ENCODE measurements around the gene CEMIP2.
A peak's percentile ranks its signal among the peaks of the same experiment; 100 is the strongest.

Gene CEMIP2

DNA sequence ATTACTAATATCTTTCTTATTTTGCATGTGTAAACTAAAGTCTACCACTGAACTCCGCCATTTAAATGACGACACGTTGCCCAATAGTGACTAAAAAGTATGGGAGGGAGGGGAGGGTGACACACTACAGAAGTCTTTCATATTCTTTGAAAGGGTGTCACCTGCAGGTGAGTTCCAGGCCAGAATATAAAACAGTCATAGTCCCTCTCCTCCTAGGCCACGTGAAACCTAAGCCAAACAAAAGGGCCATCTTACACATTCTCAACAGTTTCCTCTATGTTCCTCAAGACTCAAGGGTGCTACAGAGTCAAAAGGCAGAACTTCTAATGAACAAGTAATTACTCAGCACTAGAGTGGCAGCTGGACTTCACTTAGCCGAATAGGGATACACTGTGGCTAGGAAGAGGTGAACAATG, 6.4 kb downstream of the CEMIP2 start:
- Histone ChIP-seq H3K9me3 (ENCODE audit: insufficient read depth, low read depth, low read length) (no peaks in the 10 kb centered on the region), H3K36me3 (ENCODE audit: insufficient read depth, low read length) (no peaks in the 10 kb centered on the region), H3K4me3 (ENCODE audit: low read length) (no peak overlapping the region), H3K27ac (ENCODE audit: low read depth, low read length) (no peak overlapping the region), H3K9ac (ENCODE audit: low read depth, low read length) (no peak overlapping the region), H3K27me3 (ENCODE audit: insufficient read depth, low read length) (no peaks in the 10 kb centered on the region), H3K4me1 (ENCODE audit: insufficient read depth, low read length) (peaks cover 93% of the 10 kb centered on the region)
- 67% methylated on average over 3 of the region's 5 CpGs for WGBS

DNA sequence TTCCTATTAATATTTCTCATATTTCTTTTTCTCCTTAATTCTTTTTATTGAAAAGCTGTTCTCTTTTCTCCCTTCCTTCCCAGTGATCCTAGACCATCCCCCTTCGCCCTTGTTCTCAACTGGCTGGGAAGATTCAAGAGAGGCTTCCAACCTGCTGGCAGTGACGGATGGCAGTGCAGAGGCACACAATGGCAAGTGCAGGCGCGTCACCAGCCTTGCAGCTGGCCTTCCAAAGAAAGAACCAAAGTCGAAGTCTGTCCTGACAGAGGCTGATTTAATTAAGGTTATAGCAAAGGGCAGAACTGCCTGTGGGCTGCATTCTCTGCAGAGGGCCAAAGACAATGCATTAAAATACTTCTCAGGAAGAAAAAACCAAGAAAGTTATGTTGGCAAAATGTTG, 7.4 kb downstream of the CEMIP2 start:
- H3K9ac ChIP-seq (ENCODE audit: low read depth, low read length), result 0 out of 2 replicates have a peak overlapping the region, but pooled peaks have one; percentile 15
- peak overlapping the region; percentile 28 for H3K4me3 ChIP-seq (ENCODE audit: low read length)
- no peaks in the 10 kb centered on the region for H3K27me3 ChIP-seq (ENCODE audit: insufficient read depth, low read length)
- no peaks in the 10 kb centered on the region for H3K36me3 ChIP-seq (ENCODE audit: insufficient read depth, low read length)
- no peaks in the 10 kb centered on the region for H3K9me3 ChIP-seq (ENCODE audit: insufficient read depth, low read depth, low read length)
- peaks cover 95% of the 10 kb centered on the region for H3K4me1 ChIP-seq (ENCODE audit: insufficient read depth, low read length)
- H3K27ac ChIP-seq (ENCODE audit: low read depth, low read length), result peak overlapping the region; percentile 34; the same call in 1 of the 2 replicates
- WGBS, result 26% methylated on average over 5 of the region's 5 CpGs

DNA sequence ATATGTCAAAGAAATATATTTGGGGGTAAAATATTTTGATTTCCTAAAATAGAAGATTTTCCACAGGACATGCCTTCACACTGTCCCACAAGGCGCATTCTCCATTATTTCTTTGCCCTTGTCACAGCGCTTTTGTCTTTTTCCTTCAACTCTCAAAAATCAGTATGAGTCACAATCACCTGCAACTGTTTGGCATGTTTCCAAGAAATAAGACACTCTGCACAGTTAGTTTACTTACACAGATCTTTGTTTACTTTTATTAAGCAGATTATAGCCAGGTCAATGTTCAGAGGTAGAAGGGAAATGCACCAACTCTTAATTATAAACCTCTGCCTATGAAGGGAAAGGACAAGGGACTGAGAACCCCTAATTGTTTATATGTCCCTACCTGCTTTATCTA, 9.5 kb downstream of the CEMIP2 start:
- WGBS, result 46% methylated on average over 2 of the region's 2 CpGs
- H3K36me3 ChIP-seq (ENCODE audit: insufficient read depth, low read length), result no peaks in the 10 kb centered on the region
- H3K27me3 ChIP-seq (ENCODE audit: insufficient read depth, low read length), result no peaks in the 10 kb centered on the region
- H3K9ac ChIP-seq (ENCODE audit: low read depth, low read length), result peak overlapping the region; percentile 49
- H3K4me3 ChIP-seq (ENCODE audit: low read length), result peak overlapping the region; percentile 33
- H3K4me1 ChIP-seq (ENCODE audit: insufficient read depth, low read length), result peaks cover 95% of the 10 kb centered on the region
- no peaks in the 10 kb centered on the region for H3K9me3 ChIP-seq (ENCODE audit: insufficient read depth, low read depth, low read length)
- peak overlapping the region; percentile 83 for H3K27ac ChIP-seq (ENCODE audit: low read depth, low read length)

DNA sequence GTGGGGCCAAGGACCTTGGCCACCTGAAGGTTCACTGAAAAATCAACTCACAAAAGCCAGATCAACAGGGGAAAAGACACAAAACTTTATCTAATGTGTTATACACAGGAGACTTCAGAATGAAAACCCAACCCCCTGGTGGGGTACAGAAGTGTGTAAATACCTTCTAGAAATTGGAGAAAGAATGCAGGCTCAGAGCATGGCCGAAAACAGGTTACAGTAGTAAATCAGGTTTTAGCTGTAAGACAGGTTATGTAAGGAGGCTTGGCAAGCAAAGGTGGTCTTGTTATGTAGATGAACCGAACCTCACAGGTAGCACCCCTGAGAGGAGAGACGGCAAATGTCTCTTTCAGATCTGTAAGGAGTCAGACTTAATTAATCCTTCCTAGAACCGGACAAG, 10.0 kb downstream of the CEMIP2 start:
- Histone ChIP-seq H3K27me3 (ENCODE audit: insufficient read depth, low read length) (no peaks in the 10 kb centered on the region), H3K27ac (ENCODE audit: low read depth, low read length) (peak overlapping the region; percentile 83), H3K36me3 (ENCODE audit: insufficient read depth, low read length) (no peaks in the 10 kb centered on the region), H3K9me3 (ENCODE audit: insufficient read depth, low read depth, low read length) (no peaks in the 10 kb centered on the region), H3K4me3 (ENCODE audit: low read length) (peak overlapping the region; percentile 33), H3K4me1 (ENCODE audit: insufficient read depth, low read length) (peaks cover 95% of the 10 kb centered on the region), H3K9ac (ENCODE audit: low read depth, low read length) (peak overlapping the region; percentile 49; the same call in 1 of the 2 replicates)
- 14% methylated on average over 4 of the region's 4 CpGs for WGBS

DNA sequence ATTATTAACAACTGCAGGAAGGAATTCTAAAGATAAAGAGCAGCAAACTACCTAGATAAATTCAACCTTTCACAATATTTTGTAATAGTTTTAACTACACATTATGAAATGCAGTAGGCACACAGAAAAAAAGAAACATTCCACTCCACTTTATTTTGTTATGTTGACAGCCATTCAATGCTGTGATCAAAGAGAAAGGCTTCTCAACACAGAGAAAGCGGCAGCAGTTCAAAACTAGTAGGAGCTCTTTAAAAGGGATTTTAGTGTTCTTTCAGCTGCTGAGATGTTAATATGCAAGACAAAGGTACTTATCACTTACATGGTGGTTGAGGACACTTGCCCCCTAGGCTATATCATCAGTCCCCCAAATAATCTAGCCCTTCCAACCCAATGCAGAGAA, 11.6 kb downstream of the CEMIP2 start:
- Histone ChIP-seq H3K9me3 (ENCODE audit: insufficient read depth, low read depth, low read length) (no peaks in the 10 kb centered on the region), H3K9ac (ENCODE audit: low read depth, low read length) (0 out of 2 replicates have a peak overlapping the region, but pooled peaks have one; percentile 49), H3K4me1 (ENCODE audit: insufficient read depth, low read length) (peaks cover 95% of the 10 kb centered on the region), H3K27me3 (ENCODE audit: insufficient read depth, low read length) (no peaks in the 10 kb centered on the region), H3K27ac (ENCODE audit: low read depth, low read length) (peak overlapping the region; percentile 83), H3K36me3 (ENCODE audit: insufficient read depth, low read length) (no peaks in the 10 kb centered on the region), H3K4me3 (ENCODE audit: low read length) (peak overlapping the region; percentile 37)
- 10% methylated on average over 1 of the region's 1 CpG for WGBS

DNA sequence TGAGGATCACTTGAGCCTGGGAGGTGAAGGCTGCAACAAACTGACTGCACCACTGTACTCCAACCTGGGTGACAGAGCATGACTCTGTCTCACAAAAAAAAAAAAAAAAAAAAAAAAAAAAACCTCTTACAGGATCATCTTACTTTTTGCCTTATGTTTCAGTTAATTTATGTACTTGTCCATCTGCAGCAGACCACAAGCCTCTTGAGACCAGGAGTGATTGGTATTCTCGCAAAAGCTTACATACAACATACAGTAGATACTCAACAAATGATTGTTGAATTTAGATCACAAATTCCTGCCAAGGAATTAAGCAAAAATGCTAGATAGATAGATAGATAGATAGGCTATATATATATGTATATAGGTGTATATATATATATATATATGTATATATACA, 12.4 kb downstream of the CEMIP2 start:
- Histone ChIP-seq H3K9ac (ENCODE audit: low read depth, low read length) (no peak overlapping the region), H3K27me3 (ENCODE audit: insufficient read depth, low read length) (no peaks in the 10 kb centered on the region), H3K27ac (ENCODE audit: low read depth, low read length) (no peak overlapping the region), H3K36me3 (ENCODE audit: insufficient read depth, low read length) (no peaks in the 10 kb centered on the region), H3K4me1 (ENCODE audit: insufficient read depth, low read length) (peaks cover 95% of the 10 kb centered on the region), H3K4me3 (ENCODE audit: low read length) (no peak overlapping the region), H3K9me3 (ENCODE audit: insufficient read depth, low read depth, low read length) (no peaks in the 10 kb centered on the region)
- WGBS, result 88% methylated on average over 1 of the region's 1 CpG

DNA sequence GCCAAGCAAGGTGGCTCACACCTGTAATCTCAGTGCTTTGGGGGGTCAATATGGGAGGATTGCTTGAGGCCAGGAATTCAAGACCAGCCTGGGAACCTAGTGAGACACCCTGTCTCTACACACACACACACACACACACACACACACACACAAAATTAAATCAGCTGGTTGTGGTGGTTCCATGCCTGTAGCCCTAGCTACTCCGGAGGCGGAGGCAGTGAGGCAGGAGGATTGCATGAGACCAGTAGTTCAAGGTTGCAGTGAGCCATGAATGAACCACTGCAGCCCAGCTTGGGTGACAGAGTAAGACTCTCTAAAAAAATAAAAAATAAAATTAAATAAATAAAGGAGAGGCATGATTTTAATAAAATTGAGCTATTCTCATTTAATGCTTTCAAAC, 13.1 kb downstream of the CEMIP2 start:
- Histone ChIP-seq H3K9ac (ENCODE audit: low read depth, low read length) (no peak overlapping the region), H3K4me3 (ENCODE audit: low read length) (no peak overlapping the region), H3K9me3 (ENCODE audit: insufficient read depth, low read depth, low read length) (no peaks in the 10 kb centered on the region), H3K36me3 (ENCODE audit: insufficient read depth, low read length) (no peaks in the 10 kb centered on the region), H3K27ac (ENCODE audit: low read depth, low read length) (no peak overlapping the region), H3K4me1 (ENCODE audit: insufficient read depth, low read length) (peaks cover 89% of the 10 kb centered on the region), H3K27me3 (ENCODE audit: insufficient read depth, low read length) (no peaks in the 10 kb centered on the region)
- WGBS, result 95% methylated on average over 2 of the region's 2 CpGs

DNA sequence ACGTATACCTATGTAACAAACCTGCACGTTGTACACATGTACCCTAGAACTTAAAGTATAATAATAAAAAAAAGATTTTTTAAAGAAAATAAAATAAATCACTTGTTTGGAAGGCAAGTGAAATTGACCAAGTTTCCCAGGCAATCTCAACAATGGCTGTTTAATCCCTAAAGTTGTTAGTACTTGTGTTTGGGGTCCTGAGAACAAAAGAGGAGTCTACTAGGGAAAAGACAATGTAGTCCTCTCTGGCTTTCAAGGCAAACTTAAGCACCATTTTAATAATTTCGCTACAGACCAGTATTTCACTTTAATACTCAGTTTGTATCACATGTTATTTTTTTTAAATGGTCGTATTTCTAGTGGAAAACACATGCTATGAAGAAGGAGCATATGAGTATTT, 14.2 kb downstream of the CEMIP2 start:
- no peak overlapping the region for H3K4me3 ChIP-seq (ENCODE audit: low read length)
- H3K9me3 ChIP-seq (ENCODE audit: insufficient read depth, low read depth, low read length), result no peaks in the 10 kb centered on the region
- H3K9ac ChIP-seq (ENCODE audit: low read depth, low read length), result peak overlapping the region; percentile 29; the same call in 1 of the 2 replicates
- no peaks in the 10 kb centered on the region for H3K27me3 ChIP-seq (ENCODE audit: insufficient read depth, low read length)
- peaks cover 80% of the 10 kb centered on the region for H3K4me1 ChIP-seq (ENCODE audit: insufficient read depth, low read length)
- WGBS, result no CpG with 5 or more reads among the region's 4 CpGs
- peaks cover 9% of the 10 kb centered on the region for H3K36me3 ChIP-seq (ENCODE audit: insufficient read depth, low read length)
- H3K27ac ChIP-seq (ENCODE audit: low read depth, low read length), result peak overlapping the region; percentile 20

DNA sequence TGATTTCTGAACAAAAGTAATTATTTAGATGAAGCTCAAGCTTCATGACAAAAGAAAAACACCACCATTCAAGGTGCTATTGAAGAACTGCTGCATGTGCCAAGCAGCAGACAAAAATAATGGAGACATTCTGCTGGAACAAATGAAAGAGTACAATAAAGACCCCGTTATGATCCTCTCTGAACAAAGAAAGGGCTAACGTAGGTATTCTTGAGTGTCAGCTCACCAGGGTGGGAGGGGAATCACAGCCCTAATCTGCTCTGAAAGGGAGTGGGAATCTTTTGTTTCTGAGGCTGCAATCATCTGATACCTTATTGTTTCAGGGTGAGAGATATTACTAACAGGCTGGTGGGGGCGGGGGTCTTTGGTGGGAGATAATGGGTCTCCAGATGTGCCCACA, 15.4 kb downstream of the CEMIP2 start:
- H3K9ac ChIP-seq (ENCODE audit: low read depth, low read length), result no peak overlapping the region
- H3K27ac ChIP-seq (ENCODE audit: low read depth, low read length), result peak overlapping the region; percentile 64
- no peak overlapping the region for H3K4me3 ChIP-seq (ENCODE audit: low read length)
- H3K4me1 ChIP-seq (ENCODE audit: insufficient read depth, low read length), result peaks cover 73% of the 10 kb centered on the region
- 49% methylated on average over 3 of the region's 3 CpGs for WGBS
- H3K27me3 ChIP-seq (ENCODE audit: insufficient read depth, low read length), result no peaks in the 10 kb centered on the region
- H3K36me3 ChIP-seq (ENCODE audit: insufficient read depth, low read length), result peaks cover 21% of the 10 kb centered on the region
- H3K9me3 ChIP-seq (ENCODE audit: insufficient read depth, low read depth, low read length), result no peaks in the 10 kb centered on the region

DNA sequence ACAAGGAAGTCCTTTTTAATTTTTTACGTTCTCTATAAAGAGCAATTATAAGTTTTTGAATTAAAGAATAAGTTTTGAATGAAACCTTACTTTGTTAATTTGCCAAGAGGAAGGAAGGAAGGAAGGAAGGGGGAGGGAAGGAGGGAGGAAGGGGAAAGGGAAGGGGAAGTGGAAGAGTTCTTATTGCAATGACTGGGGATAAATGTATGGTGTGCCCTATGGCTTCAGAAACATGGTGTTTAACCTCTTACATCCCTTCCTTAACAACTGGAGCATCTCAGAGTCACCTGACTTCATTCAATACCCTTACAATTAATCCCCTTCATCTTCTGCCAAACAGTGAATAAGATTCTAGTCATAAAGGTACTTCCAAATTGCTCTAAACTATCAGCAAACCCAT, 16.0 kb downstream of the CEMIP2 start:
- H3K4me1 ChIP-seq (ENCODE audit: insufficient read depth, low read length), result peaks cover 69% of the 10 kb centered on the region
- no peaks in the 10 kb centered on the region for H3K27me3 ChIP-seq (ENCODE audit: insufficient read depth, low read length)
- H3K9me3 ChIP-seq (ENCODE audit: insufficient read depth, low read depth, low read length), result no peaks in the 10 kb centered on the region
- no CpG with 5 or more reads among the region's 1 CpG for WGBS
- H3K4me3 ChIP-seq (ENCODE audit: low read length), result no peak overlapping the region
- no peak overlapping the region for H3K9ac ChIP-seq (ENCODE audit: low read depth, low read length)
- H3K27ac ChIP-seq (ENCODE audit: low read depth, low read length), result peak overlapping the region; percentile 64
- peaks cover 27% of the 10 kb centered on the region for H3K36me3 ChIP-seq (ENCODE audit: insufficient read depth, low read length)

DNA sequence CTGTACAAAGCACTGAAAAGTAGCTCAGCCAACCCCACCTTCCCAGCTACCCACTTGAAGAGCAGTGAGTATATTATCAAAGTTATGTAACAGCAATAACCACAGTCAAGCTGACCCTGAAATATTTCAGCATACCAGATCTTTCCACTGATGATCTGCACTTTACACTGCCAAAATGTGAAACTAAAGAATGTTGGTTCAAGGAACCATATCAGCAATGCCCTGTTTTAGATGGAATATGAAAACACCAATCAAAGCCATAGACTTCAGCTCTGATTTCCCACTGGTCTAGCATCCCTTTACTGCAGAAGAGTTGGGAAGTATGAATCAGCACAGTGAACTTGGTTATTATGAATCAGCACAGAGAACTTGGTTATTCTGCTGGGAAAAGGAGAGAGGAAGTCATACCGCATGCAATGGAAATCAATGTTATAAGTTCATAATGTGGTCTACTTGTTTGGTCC, 20.0 kb downstream of the CEMIP2 start:
- 75% methylated on average over 1 of the region's 1 CpG for WGBS
- H3K36me3 ChIP-seq (ENCODE audit: insufficient read depth, low read length), result peaks cover 66% of the 10 kb centered on the region
- no peaks in the 10 kb centered on the region for H3K27me3 ChIP-seq (ENCODE audit: insufficient read depth, low read length)
- no peak overlapping the region for H3K27ac ChIP-seq (ENCODE audit: low read depth, low read length)
- no peaks in the 10 kb centered on the region for H3K9me3 ChIP-seq (ENCODE audit: insufficient read depth, low read depth, low read length)
- no peak overlapping the region for H3K4me3 ChIP-seq (ENCODE audit: low read length)
- H3K4me1 ChIP-seq (ENCODE audit: insufficient read depth, low read length), result peaks cover 61% of the 10 kb centered on the region
- no peak overlapping the region for H3K9ac ChIP-seq (ENCODE audit: low read depth, low read length)

DNA sequence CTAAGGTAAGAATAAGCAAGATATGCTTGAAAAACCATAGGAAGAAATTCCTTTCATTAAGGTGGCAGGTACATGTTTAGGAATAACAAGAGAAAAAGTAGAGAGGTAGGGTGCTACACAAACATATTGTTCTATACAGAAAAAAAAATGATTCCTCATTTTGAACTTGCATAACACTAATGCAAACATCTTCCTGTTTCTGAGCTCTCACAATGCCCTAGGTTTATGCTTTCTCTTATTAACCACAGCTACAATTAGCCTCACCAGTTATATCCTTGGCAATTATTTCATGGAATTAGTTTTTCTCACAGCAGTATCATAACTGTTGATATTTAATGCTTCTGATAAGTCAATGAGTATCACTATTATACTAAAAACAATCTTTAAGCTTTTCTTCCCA, 20.7 kb downstream of the CEMIP2 start:
- Histone ChIP-seq H3K9ac (ENCODE audit: low read depth, low read length) (no peak overlapping the region), H3K4me3 (ENCODE audit: low read length) (no peak overlapping the region), H3K4me1 (ENCODE audit: insufficient read depth, low read length) (peaks cover 54% of the 10 kb centered on the region), H3K27me3 (ENCODE audit: insufficient read depth, low read length) (no peaks in the 10 kb centered on the region), H3K27ac (ENCODE audit: low read depth, low read length) (no peak overlapping the region), H3K9me3 (ENCODE audit: insufficient read depth, low read depth, low read length) (no peaks in the 10 kb centered on the region), H3K36me3 (ENCODE audit: insufficient read depth, low read length) (peaks cover 72% of the 10 kb centered on the region)
